Cerebellar cortex (tissue), 1 donor: ENCODE results near the gene ACAP3.
"Not testable (repeated sequence)": the region's sequence is repeated elsewhere in the genome, so short reads cannot be mapped to it uniquely, and the experiment has no call there.

Experiments used
- DNase-seq: peaks from one replicate; pipeline ENCODE4 v3.0.0-alpha.2; 2015; ENCODE audit warnings: low spot score

The ACAP3 gene

GRCh38 chr1:1262758-1263157 lies 45.0 kb downstream of the ACAP3 start:
- DNase-seq = no peak

- no peak for DNase-seq
Observed at GRCh38 chr1:1262071-1262470, 45.7 kb downstream of the ACAP3 start.

- DNase-seq = no peak
Observed at GRCh38 chr1:1260843-1261560, 46.7 kb downstream of the ACAP3 start.

- DNase-seq = no peak
Observed at GRCh38 chr1:1259951-1260600, 47.7 kb downstream of the ACAP3 start.

GRCh38 chr1:1259540-1259939 lies 48.2 kb downstream of the ACAP3 start:
- no peak for DNase-seq

GRCh38 chr1:1259119-1259488 lies 48.6 kb downstream of the ACAP3 start:
- no peak for DNase-seq

GRCh38 chr1:1256956-1257871 lies 50.5 kb downstream of the ACAP3 start:
- DNase-seq = no peak

- no peak for DNase-seq
Observed at GRCh38 chr1:1255611-1256010, 52.1 kb downstream of the ACAP3 start.

- no peak for DNase-seq
Observed at GRCh38 chr1:1255078-1255477, 52.7 kb downstream of the ACAP3 start.

GRCh38 chr1:1254667-1254998 lies 53.1 kb downstream of the ACAP3 start:
- DNase-seq = no peak

GRCh38 chr1:1253972-1254666 lies 53.6 kb downstream of the ACAP3 start:
- DNase-seq = no peak

- DNase-seq = no peak
Observed at GRCh38 chr1:1253314-1253713, 54.4 kb downstream of the ACAP3 start.

GRCh38 chr1:1250786-1251284 lies 56.9 kb downstream of the ACAP3 start:
- no peak for DNase-seq

- DNase-seq = not testable (repeated sequence)
Observed at GRCh38 chr1:1248009-1248913, 59.5 kb downstream of the ACAP3 start.

GRCh38 chr1:1247341-1247913 lies 60.3 kb downstream of the ACAP3 start:
- no peak for DNase-seq

GRCh38 chr1:1246577-1247340 lies 61.0 kb downstream of the ACAP3 start, which contains the start of gene C1QTNF12:
TSS of gene C1QTNF12 (minus strand) at chr1:1246722. CDS start at chr1:1246690, 32 bp downstream.
- no peak for DNase-seq

- no peak for DNase-seq
Observed at GRCh38 chr1:1245817-1246576, 61.7 kb downstream of the ACAP3 start.

- DNase-seq = no peak
Observed at GRCh38 chr1:1245178-1245816, 62.4 kb downstream of the ACAP3 start.
